ENCODE measurements around the gene ANKRD29. TPM values are rescaled to one million over a fixed set of nuclear protein-coding genes. Genes with fewer than 3 reads are reported as not detected.

Gene ANKRD29
- polyA plus RNA-seq, 1 of the 3 experiments (the other 2 are of a cell fraction): 8.2 TPM

Small RNAs within 50 kb of the gene (small RNA-seq; reads per million reads assigned to genes)
- 0 reads per million in 7 experiments for gene RF00019

Other genes with a start within 250 kb of the ANKRD29 start
- gene RIOK3, start 209.6 kb downstream of the ANKRD29 start, polyA plus RNA-seq (2012; rRNA removed): 12.3 and 16.5 TPM in 2 replicates
- 22.4 and 26.4 TPM in 2 replicates for gene RMC1, start 159.4 kb downstream of the ANKRD29 start, polyA plus RNA-seq (2012; rRNA removed)
- gene NPC1, start 76.4 kb downstream of the ANKRD29 start, polyA plus RNA-seq (2012; rRNA removed): 23.9 and 30.7 TPM in 2 replicates
- gene LAMA3, start 26.5 kb upstream of the ANKRD29 start, polyA plus RNA-seq (2012; rRNA removed): 3.5 and 3.8 TPM in 2 replicates

Measured in SK-N-SH (cell line).